HepG2 (cell line): ENCODE data around the gene PHF8.

Source experiments
- CREB1 ChIP-seq, 2 experiments: fragments of 450-650 bp in 1 of 2; IDR thresholded peaks; 2 replicates each; pipeline ENCODE4 v1.6.1; 2016 to 2017; ENCODE audit warnings: control low read depth in 1 of 2, mild to moderate bottlenecking in 1 of 2, missing compliant biosample characterization in 1 of 2, missing genetic modification characterization in 1 of 2
- HDAC2 ChIP-seq: sonication (generic); formaldehyde crosslinking; IDR thresholded peaks from 2 replicates; pipeline ENCODE4 v1.4.0; 2020; ENCODE audit warnings: missing genetic modification reagents

DNA sequence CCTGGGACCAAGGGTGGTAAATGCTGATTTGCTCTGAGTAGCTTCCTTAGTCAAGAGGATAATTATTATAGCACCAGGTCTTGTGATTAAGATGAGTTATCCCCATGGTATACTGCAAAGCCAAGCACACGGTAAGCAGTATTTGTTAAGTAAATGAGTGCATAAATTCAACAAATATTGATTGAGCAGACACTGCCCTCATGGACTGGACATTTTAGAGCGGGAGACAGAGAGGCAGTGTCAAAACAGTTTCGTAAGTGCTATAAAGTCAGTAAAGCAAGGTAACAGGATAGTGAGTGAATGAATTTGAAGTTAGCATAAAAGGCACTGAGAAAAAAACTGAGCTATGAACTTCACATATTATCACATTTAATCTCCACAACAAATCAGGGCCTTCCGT is 13.9 kb downstream of the PHF8 start:
- no peak for TF ChIP-seq CREB1 (IDR thresholded peaks at IDR 0.05)
- TF ChIP-seq CREB1 (CRISPR knock-in tag; IDR thresholded peaks at IDR 0.05) = no peak
- TF ChIP-seq HDAC2 (CRISPR knock-in tag) = no peak
